Peyer's patch (tissue), 4 donors: ENCODE results near the gene DKKL1.

Experiments used
- POLR2A ChIP-seq, 2 donors: fragments of 450-650 bp; IDR thresholded peaks; one replicate each; pipeline ENCODE4 v1.5.1; 2017; ENCODE audit warnings: antibody characterized with exemption in 2 of 2, mild to moderate bottlenecking in 2 of 2, moderate library complexity in 2 of 2
- TF ChIP-seq, protein P1 (sequence below), 6 experiments: fragments of 450-650 bp in 4 of 6; fragments of 200-600 bp in 2 of 6; sonication (generic) in 1 of 6; IDR thresholded peaks; one replicate each; pipeline ENCODE4 v1.5.1; 2017 to 2019; ENCODE audit warnings: antibody characterized with exemption in 6 of 6, mild to moderate bottlenecking in 3 of 6, moderate library complexity in 1 of 6

DNA sequence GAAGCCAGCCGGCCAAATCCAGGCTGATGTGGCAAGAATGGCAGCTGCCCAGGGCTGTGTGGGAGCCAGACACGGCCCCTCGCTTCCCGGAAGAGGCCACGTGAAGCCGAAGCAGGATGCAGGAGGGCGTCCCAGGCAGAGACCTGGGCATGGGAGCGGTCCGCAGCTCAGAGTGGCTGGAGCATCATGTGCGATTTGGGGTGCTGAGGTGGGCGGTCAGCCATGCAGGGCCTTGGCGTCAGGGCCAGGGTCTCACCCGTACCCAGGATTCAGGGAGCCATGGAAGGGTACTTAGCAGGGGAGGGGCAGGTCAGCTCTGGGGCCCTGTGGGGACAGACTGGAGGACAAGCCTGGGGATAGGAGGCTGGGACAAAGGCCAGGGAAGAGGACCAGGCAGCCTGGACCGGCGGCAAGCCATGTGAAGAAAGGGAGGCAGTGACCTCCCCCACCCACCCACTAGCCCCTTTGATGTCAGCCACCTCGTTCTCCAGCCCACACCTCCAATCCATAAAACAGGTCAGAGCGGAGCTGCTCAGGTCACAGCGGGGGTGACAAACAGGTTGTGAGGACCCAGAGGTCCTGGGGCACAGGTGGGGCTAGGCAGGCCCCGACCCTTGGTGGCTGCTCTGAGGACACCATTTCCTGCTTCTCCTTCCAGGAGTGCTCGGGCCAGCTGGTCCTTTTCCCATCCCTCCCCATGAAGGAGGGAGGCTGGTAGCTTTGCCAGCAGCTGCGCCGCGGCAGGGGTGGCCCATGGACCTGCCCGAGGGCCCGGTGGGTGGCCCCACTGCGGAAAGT, 26.7 kb downstream of the DKKL1 start:
- TF ChIP-seq, protein P1, sequence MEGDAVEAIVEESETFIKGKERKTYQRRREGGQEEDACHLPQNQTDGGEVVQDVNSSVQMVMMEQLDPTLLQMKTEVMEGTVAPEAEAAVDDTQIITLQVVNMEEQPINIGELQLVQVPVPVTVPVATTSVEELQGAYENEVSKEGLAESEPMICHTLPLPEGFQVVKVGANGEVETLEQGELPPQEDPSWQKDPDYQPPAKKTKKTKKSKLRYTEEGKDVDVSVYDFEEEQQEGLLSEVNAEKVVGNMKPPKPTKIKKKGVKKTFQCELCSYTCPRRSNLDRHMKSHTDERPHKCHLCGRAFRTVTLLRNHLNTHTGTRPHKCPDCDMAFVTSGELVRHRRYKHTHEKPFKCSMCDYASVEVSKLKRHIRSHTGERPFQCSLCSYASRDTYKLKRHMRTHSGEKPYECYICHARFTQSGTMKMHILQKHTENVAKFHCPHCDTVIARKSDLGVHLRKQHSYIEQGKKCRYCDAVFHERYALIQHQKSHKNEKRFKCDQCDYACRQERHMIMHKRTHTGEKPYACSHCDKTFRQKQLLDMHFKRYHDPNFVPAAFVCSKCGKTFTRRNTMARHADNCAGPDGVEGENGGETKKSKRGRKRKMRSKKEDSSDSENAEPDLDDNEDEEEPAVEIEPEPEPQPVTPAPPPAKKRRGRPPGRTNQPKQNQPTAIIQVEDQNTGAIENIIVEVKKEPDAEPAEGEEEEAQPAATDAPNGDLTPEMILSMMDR (IDR thresholded peaks at IDR 0.05): no peak
- TF ChIP-seq POLR2A (IDR thresholded peaks at IDR 0.05): no peak
